ENCODE data around the gene TNIP2. TPM values are rescaled to one million over a fixed set of nuclear protein-coding genes. Genes with fewer than 3 reads are reported as not detected.

Gene TNIP2
- 10 to 100 TPM; 56.1 to 85.5 (median 75.4) TPM for total RNA-seq

- H3K4me1 ChIP-seq: peaks cover 25 to 39% (median 36%) of the 10 kb centered on the region in 4 donors
- 0% methylated on average over 5 of the region's 96 CpGs for WGBS
- intact Hi-C loops (cut with DNase I): no loop called here
Observed at GRCh38 chr4:2755821-2756690, at the start of gene TNIP2. TNIP2 (minus strand) TSS chr4:2756336; CDS start chr4:2756289, 47 bp downstream.

GRCh38 chr4:2804973-2805501 lies 48.9 kb upstream of the TNIP2 start:
- intact Hi-C loops (cut with DNase I): no loop called here
- H3K36me3 ChIP-seq: no peaks in the 10 kb centered on the region
- H3K27me3 ChIP-seq: no peaks in the 10 kb centered on the region
- peaks cover 92 to 93% (median 92%) of the 10 kb centered on the region in 4 donors for H3K4me1 ChIP-seq
- no peak for DNase-seq (ENCODE audit: extremely low spot score)
- peak overlapping the region; percentile 47 to 72 (median 56) for H3K27ac ChIP-seq (replicated peaks in 1 of 4)
- H3K9me3 ChIP-seq: no peaks in the 10 kb centered on the region
- H3K4me3 ChIP-seq: no peak overlapping the region
- TF ChIP-seq CTCF (IDR thresholded peaks at IDR 0.05) (no peak), EP300 (IDR thresholded peaks at IDR 0.05) (no peak), POLR2A (IDR thresholded peaks at IDR 0.05; ENCODE audit: low read depth) (no peak)
- WGBS: no CpG with 5 or more reads among the region's 13 CpGs

More at GRCh38 chr4:2755821-2756690, at the start of gene TNIP2:
- H3K9me3 ChIP-seq: no peaks in the 10 kb centered on the region
- peak within 1 kb of the TSS; percentile 78 to 91 (median 86) for H3K27ac ChIP-seq (replicated peaks in 1 of 4)
- TF ChIP-seq POLR2AphosphoS5 (IDR thresholded peaks at IDR 0.05) (peak in 1 of 2 donors; percentile 59), CTCF (IDR thresholded peaks at IDR 0.05) (peak; percentile 28 to 43 (median 30)), POLR2A (IDR thresholded peaks at IDR 0.05; ENCODE audit: low read depth) (no peak), EP300 (IDR thresholded peaks at IDR 0.05) (no peak)
- H3K27me3 ChIP-seq: peaks cover 0 to 3% (median 0%) of the 10 kb centered on the region in 4 donors
- peak within 1 kb of the TSS; percentile 88 to 97 (median 92) for H3K4me3 ChIP-seq
- H3K36me3 ChIP-seq: peaks cover 0 to 13% (median 7%) of the 10 kb centered on the region in 4 donors
- DNase-seq (ENCODE audit: extremely low spot score): peak; percentile 97

- H3K27ac ChIP-seq (replicated peaks in 1 of 4): peak overlapping the region; percentile 47 to 63 (median 50)
Observed at GRCh38 chr4:2804449-2804972, 48.4 kb upstream of the TNIP2 start.

More at GRCh38 chr4:2804449-2804972, 48.4 kb upstream of the TNIP2 start:
- DNase-seq (ENCODE audit: extremely low spot score): no peak
- no peaks in the 10 kb centered on the region for H3K36me3 ChIP-seq
- 93% methylated on average over 6 of the region's 10 CpGs for WGBS
- peaks cover 92 to 93% (median 92%) of the 10 kb centered on the region in 4 donors for H3K4me1 ChIP-seq
- H3K9me3 ChIP-seq: no peaks in the 10 kb centered on the region
- no peaks in the 10 kb centered on the region for H3K27me3 ChIP-seq
- TF ChIP-seq CTCF (IDR thresholded peaks at IDR 0.05): no peak
- no peak for TF ChIP-seq EP300 (IDR thresholded peaks at IDR 0.05)
- no peak for TF ChIP-seq POLR2AphosphoS5 (IDR thresholded peaks at IDR 0.05)
- no peak for TF ChIP-seq POLR2A (IDR thresholded peaks at IDR 0.05; ENCODE audit: low read depth)
- intact Hi-C loops (cut with DNase I): no loop called here
- no peak overlapping the region for H3K4me3 ChIP-seq

Measured in esophagus muscularis mucosa (tissue), 4 donors.